ENCODE data around the gene ATXN7L1. TPM values are rescaled to one million over a fixed set of nuclear protein-coding genes. Genes with fewer than 3 reads are reported as not detected.
"Not testable (repeated sequence)": the region's sequence is repeated elsewhere in the genome, so short reads cannot be mapped to it uniquely, and the experiment has no call there.

ATXN7L1 gene
- total RNA-seq, 1 donor from 2014 or later = 5.5 TPM

- intact Hi-C loops (cut with DNase I); DNase-seq (ENCODE audit: low spot score): not testable (repeated sequence)
These were observed 179.2 kb downstream of the ATXN7L1 start for GRCh38 chr7:105697169-105697568.

DNA sequence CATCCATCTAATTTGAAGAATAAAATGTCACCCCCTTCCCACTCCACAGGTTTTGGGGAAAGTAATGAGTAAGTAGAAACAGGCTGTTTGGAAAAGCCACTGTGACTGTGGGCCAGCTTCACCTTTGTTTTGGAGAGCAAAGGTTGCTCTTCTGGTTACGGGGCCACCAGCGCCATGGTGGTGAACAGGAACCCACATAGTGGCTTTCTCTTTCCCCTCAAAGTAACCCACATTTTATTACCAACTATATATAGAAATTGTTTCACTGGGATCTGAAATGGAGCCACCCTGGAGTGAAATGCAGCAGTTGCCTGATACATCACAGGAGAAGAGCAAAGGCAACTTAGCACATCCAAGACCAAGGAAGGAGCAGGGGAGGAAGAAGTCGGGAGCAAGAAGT lies 182.8 kb downstream of the ATXN7L1 start:
- intact Hi-C loops (cut with DNase I) = no loop called here
- DNase-seq (ENCODE audit: low spot score) = no peak

GRCh38 chr7:105691680-105692564 lies 184.5 kb downstream of the ATXN7L1 start:
- intact Hi-C loops (cut with DNase I) = no loop called here
- no peak for DNase-seq (ENCODE audit: low spot score)

DNA sequence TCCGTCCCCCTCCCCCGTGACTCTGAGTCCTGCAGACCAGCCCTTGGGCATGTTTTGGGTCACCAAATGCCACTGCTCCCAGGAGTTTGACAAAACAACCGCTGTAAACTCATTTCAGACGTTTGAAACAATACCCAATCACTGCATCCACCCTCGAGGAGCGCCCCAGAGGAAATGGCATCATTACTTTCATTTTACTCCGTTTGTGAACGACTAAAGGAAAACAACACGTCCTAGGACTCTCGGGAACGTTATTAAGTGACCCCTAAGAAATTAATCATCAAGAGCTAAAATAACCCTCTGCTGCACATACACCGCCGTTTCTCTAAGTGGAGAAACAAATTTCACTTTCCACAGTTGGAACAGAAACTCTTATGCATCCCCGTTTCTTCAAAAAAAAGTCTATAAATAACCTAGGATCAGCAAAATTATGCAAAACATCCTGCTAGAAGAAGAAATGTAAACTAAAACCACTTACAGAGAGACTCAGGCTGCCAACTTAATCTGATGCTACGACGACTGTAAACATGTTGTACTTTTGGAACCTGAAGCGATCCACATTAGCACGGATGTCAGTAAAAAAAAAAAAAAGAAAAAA lies 185.2 kb downstream of the ATXN7L1 start:
- DNase-seq (ENCODE audit: low spot score) = no peak
- intact Hi-C loops (cut with DNase I) = no loop called here

DNA sequence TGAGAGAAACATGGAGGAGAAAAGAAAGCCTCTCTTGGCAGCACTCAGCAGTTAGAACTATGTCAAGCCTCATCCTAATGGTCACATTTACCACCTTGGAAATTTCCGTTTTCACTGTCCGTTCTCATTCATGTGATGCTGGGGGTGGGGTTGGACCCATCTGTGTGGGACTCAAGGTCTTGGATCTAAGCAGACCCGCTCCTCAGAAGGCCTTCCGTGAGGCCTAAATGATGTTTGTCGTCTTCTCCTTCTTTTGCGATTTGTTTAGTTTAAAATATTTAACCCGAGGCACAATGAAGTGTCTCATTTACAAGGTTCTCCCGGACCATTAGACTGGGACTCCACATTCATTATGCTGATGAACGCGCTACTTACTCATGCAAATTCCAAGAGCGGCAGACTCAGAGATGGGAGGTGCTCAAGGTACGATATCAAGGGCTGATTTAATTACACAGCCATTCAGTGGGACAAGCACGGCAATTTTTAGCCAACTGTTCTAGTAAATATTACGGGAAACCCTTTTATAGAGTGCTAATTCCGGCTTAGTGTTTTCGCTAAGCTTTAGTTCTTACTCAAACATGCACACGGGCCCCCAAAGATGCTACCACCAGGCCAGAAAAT lies 186.0 kb downstream of the ATXN7L1 start:
- intact Hi-C loops (cut with DNase I) = no loop called here
- DNase-seq (ENCODE audit: low spot score) = no peak

DNA sequence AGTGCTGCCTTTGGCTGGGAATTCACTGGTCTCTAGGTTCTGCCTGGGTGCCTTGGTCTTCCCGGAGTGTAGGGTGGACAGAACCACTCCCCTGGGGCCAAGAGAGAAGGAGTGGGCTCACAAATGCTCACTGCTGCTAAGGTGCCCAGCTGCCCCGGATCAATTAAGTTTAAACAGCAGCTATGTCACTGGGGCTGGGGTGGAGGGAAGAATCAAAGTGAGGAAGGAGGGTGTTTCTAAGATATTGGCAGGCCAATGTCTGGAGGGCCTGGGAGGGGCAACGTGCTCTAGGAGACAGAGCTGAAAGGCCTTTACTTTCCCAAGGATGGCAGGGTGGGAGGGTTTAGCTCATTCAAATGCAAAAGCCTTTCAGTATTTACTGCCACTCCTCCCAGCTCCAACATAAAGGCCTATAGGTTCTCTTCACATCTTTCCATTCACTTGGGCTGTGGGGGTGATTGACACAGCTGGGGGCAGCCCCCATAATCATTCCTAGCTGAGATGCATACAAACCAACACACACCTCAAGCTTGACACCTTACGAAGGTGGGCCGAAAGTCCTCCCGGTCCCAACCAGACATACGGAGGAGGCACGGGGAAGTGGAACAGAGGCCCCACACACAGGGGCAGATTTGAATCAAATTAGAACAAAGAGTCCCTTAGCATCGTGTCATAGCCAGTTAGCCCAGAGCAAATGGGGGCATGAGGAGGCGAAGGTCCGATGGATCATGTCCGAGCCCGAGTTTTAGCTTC lies 187.2 kb downstream of the ATXN7L1 start:
- intact Hi-C loops (cut with DNase I) = no loop called here
- no peak for DNase-seq (ENCODE audit: low spot score)

GRCh38 chr7:105688617-105689016 lies 187.8 kb downstream of the ATXN7L1 start:
- DNase-seq (ENCODE audit: low spot score) = no peak
- intact Hi-C loops (cut with DNase I) = no loop called here

DNA sequence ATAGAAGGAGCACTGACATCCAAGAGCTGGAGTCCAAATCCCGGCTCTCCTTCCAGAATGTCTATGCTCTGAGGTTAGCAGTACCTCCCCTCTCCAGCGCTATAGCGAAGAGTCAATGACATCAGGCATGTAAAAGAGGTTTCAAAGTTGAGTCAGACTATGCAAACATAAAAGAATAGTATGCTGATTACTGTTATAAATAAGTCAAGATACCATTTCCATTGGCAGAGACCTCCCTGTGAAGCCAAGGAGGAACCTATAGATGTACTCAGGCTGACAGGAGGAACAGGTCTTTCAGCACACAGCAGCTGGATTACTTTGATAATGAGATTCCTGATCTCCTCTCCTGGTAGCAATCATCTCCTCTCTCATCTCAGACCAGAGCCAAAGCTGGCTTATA lies 191.2 kb downstream of the ATXN7L1 start:
- no peak for DNase-seq (ENCODE audit: low spot score)
- intact Hi-C loops (cut with DNase I) = no loop called here

GRCh38 chr7:105682341-105683060 lies 193.9 kb downstream of the ATXN7L1 start:
- no peak for DNase-seq (ENCODE audit: low spot score)
- intact Hi-C loops (cut with DNase I) = no loop called here

DNA sequence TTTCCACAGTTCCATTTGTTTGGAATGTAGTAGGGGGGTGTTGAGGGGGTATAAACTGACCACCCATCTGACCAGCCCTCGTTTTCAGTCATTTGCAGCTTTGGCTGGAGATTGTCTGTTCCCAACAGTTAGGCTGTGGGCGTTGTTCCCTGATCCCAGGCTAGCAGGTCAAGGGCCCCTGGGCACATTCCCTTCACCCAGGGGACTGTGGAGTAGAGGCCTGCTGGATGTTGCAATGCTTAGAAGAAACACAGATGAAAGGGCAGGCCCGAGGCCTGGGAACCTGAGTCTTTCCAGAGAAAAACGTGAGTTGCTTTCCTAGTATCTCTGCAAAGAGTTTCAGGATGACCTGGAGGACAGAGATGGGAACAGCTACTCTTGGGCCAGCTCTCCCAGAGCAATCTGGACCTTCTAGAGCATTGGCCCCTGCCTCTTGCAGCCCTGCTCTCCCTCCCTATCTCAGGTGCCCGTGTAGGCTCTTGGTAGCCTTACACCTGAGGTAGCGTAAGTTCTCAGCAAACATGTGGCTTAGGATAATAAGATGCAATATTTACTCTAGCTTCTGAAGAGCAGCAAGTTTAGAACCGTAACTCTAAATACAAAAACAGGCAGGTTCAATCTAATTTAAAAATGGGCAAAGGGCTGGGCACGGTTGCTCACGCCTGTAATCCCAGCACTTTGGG lies 195.8 kb downstream of the ATXN7L1 start:
- intact Hi-C loops (cut with DNase I) = no loop called here
- no peak for DNase-seq (ENCODE audit: low spot score)

DNA sequence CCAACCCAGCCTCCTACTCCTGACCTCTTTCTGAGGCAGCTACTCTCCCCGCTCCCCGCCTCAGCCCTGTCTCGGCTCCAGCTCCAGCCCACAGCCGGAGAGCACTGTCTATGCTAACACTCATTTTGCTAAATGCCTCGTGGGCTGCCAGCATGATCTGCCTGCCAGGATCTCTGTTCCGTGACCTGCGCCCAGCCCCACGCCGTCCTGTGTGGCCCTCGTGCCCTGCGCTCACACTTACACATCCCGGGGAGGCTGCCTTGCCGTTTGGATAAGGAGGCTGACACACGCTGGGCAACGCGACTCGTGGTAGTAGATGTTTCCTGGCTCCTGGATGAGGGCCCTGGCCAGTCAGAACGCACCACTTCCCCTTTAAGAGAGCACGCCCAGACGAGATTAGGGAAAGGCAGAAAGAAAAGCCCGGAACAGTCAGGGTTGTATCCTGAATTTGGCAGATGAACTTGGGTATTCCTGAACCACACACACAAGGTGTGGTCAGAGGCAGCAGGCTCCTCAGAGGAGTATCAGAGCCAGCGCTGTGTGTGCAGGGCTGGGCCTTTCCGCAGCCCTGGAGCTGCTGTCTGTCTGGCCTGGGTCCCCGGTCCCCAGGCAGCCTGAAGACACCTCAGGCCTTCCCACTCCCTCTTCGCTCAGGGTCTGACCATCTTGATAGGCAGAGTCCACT lies 197.4 kb downstream of the ATXN7L1 start:
- DNase-seq (ENCODE audit: low spot score) = peak; percentile 92
- intact Hi-C loops (cut with DNase I) = no loop called here

- peak; percentile 80 for DNase-seq (ENCODE audit: low spot score)
- intact Hi-C loops (cut with DNase I) = no loop called here
These were observed 198.4 kb downstream of the ATXN7L1 start for GRCh38 chr7:105677817-105678573.

GRCh38 chr7:105677410-105677730 lies 199.0 kb downstream of the ATXN7L1 start:
- DNase-seq (ENCODE audit: low spot score) = no peak
- intact Hi-C loops (cut with DNase I) = no loop called here

DNA sequence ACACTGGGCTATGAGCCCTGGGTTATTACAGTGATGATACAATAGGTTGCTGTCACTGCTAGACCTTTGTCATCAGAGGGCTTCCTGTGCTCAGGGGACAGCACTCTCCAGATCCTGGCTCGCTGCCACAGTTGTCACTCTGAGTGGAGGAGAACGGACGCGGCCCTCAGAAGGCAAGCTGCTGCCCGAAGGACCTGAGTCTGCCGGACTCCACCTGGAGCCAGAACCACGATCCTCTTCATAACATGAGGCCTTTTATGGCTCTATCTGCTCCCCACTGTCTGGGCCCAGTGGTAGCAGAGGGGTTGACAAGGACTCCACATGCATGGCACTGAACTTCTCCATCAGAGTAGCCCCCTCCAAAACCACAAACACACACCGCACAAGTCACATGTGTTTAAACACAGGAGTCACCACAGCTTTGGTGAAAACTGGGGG lies 200.4 kb downstream of the ATXN7L1 start:
- DNase-seq (ENCODE audit: low spot score) = peak; percentile 78
- intact Hi-C loops (cut with DNase I) = no loop called here

DNA sequence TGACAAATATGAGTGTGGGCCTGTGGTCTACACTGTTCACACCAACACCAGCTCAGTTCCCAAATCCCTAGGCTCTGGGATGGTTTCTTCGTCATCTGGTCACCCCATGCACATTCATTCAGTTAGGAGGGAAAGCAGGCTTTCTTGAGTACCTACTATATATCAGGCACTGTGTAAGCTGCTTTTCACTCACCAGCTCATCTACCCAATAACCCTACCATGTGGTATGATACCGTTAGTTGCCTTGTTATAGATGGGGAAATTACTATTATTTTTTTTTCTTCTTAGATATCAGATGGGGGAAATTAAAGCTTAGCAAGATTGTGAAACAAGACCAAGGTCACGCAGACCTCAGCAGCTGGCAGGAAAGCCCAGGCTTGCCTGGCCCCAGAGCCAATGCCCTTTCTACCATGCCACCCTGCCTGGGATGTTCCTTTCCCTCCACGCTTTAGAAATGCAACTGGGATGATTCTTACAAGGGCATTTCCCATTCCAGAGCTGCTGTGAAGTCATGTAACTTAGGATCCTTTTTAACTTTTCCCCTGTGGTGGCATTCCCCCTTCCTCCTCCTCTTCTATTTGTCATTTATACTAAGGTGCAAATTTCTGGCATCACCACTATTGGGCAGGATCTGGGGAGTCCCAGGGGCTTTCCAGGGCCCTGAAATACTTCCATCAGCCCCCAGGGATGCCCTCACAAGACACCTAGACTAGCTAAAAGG lies 202.0 kb downstream of the ATXN7L1 start:
- intact Hi-C loops (cut with DNase I) = no loop called here
- DNase-seq (ENCODE audit: low spot score) = no peak

DNA sequence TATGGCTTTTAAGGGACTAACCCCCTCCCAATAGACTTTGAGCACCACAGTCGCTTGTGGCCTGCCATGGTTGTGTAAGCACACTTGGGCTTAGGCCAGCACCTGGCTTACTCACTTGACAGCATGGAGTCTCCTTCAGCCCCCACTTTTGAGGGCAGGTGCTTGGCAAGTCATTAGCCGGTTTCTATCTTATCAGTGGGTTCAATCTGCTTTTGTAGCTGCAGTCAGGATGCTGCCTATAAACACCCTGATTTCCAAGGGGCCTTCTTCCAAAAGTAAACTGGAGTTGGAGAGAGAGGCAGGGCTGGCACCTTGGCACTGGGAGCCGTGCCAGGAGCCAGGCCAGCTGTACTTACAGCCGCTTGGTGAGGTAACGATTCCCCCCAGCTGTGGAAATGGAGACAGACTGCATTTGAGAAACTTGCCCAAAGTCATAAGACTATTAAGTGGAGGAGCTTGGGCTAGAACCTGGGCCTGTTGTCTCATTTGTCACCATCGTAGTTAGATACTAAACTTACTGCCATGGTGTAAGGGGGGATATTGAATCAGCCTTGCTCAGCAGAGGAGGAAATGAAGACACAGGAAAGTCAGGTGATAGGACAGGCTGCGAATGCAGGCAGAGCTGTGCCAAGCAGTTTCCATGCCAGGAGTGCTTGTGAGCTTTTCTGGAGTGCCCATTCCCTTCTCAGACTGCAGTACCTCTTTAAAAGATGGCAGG lies 202.9 kb downstream of the ATXN7L1 start:
- DNase-seq (ENCODE audit: low spot score) = no peak
- intact Hi-C loops (cut with DNase I) = no loop called here

Data from cardiac septum (tissue), 1 donor.